ENCODE results near the gene RFLNA.

DNA sequence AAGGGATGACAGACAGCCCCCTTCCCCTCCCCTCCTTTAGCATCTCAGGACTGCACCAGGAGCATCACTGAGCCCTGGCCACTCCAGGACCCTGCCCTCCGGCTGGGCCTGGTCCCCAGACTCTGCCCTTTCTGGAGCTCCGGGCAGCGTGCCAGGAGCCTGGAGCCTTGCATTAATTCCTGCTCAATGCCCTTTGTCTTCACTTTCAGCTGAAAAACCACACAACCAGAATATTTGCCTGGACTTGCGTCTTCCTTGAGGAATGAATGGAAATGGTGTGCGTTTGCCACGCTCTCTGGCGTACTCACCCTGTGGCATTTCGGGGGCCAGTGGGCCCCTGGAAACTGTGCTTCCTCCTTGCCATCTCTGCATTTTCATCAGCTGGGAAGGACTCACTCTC is 8.5 kb upstream of the RFLNA start:
- TF ChIP-seq CTCF (IDR thresholded peaks at IDR 0.05), result no peak
- no peak for TF ChIP-seq POLR2A (IDR thresholded peaks at IDR 0.05)

Data from body of pancreas (tissue), 4 donors.